G401 (cell line): Measurements from ENCODE around the gene TAF5L. TPM values are rescaled to one million over a fixed set of nuclear protein-coding genes. Genes with fewer than 3 reads are reported as not detected.
"Not testable (repeated sequence)": the region's sequence is repeated elsewhere in the genome, so short reads cannot be mapped to it uniquely, and the experiment has no call there.

Source experiments
- DNase-seq: peaks from one replicate; pipeline ENCODE4 v3.0.0-alpha.2; 2015; ENCODE audit warnings: low spot score
- in situ Hi-C: cut with HindIII; loops from 2 replicates; pipeline ENCODE4 v1.10.0; 2016; ENCODE audit warnings: low sequenced_read_pairs, mixed read lengths
- total RNA-seq: library from RNA; depleted of rRNA; stranded (reverse); fragments of >200 nt; shearing (Covaris generic); gene quantifications from 2 replicates; pipeline ENCODE4 v1.2.3, GENCODE V29; 2014

TAF5L gene
- total RNA-seq, 1 experiment from 2014 or later, result 23.0 TPM

GRCh38 chr1:229579059-229579673 lies 46.8 kb downstream of the TAF5L start:
- peak; percentile 71 for DNase-seq
- in situ Hi-C loops, result no loop called here

GRCh38 chr1:229578168-229579058 lies 47.5 kb downstream of the TAF5L start:
- DNase-seq, result no peak
- in situ Hi-C loops, result no loop called here

- in situ Hi-C loops, result no loop called here
- no peak for DNase-seq
Observed at GRCh38 chr1:229574679-229575442, 51.1 kb downstream of the TAF5L start.

GRCh38 chr1:229572286-229572685 lies 53.6 kb downstream of the TAF5L start:
- DNase-seq, result no peak
- in situ Hi-C loops, result no loop called here

- in situ Hi-C loops, result no loop called here
- no peak for DNase-seq
Observed at GRCh38 chr1:229570891-229571516, 54.9 kb downstream of the TAF5L start.

- in situ Hi-C loops, result no loop called here
- DNase-seq, result no peak
Observed at GRCh38 chr1:229570305-229570704, 55.6 kb downstream of the TAF5L start.

- in situ Hi-C loops, result no loop called here
- DNase-seq, result no peak
Observed at GRCh38 chr1:229567109-229567868, 58.6 kb downstream of the TAF5L start.

- in situ Hi-C loops, result no loop called here
- no peak for DNase-seq
Observed at GRCh38 chr1:229563701-229564100, 62.2 kb downstream of the TAF5L start.

GRCh38 chr1:229563241-229563640 lies 62.7 kb downstream of the TAF5L start:
- in situ Hi-C loops, result no loop called here
- no peak for DNase-seq

GRCh38 chr1:229562686-229563085 lies 63.2 kb downstream of the TAF5L start:
- no peak for DNase-seq
- in situ Hi-C loops, result no loop called here

GRCh38 chr1:229561141-229561540 lies 64.8 kb downstream of the TAF5L start:
- no peak for DNase-seq
- in situ Hi-C loops, result no loop called here

- DNase-seq, in situ Hi-C loops: not testable (repeated sequence)
Observed at GRCh38 chr1:229560124-229560523, 65.8 kb downstream of the TAF5L start.

- not testable (repeated sequence) for DNase-seq
Observed at GRCh38 chr1:229559336-229559801, 66.6 kb downstream of the TAF5L start.

GRCh38 chr1:229558460-229559335 lies 67.2 kb downstream of the TAF5L start, which contains the start of gene ABCB10:
Gene ABCB10, minus strand, starts transcription at chr1:229558707. Its CDS starts 55 bp downstream, at chr1:229558652.
- in situ Hi-C loops, result no loop called here
- peak; percentile 93 for DNase-seq

More at GRCh38 chr1:229559336-229559801, 66.6 kb downstream of the TAF5L start:
- in situ Hi-C loops, result not testable (repeated sequence)

- in situ Hi-C loops, result no loop called here
- DNase-seq, result peak; percentile 34
Observed at GRCh38 chr1:229557913-229558414, 68.0 kb downstream of the TAF5L start.

- no peak for DNase-seq
- in situ Hi-C loops, result no loop called here
Observed at GRCh38 chr1:229557200-229557850, 68.6 kb downstream of the TAF5L start.
